ENCODE measurements around the gene PLXNA4. TPM values are rescaled to one million over a fixed set of nuclear protein-coding genes. Genes with fewer than 3 reads are reported as not detected.

Gene PLXNA4
- total RNA-seq, 1 experiment from 2014 or later: not detected

GRCh38 chr7:132158166-132158565, 418.1 kb downstream of the PLXNA4 start:
- no peaks in the 10 kb centered on the region for H3K79me2 ChIP-seq (ENCODE audit: insufficient read depth, low read length)
- DNase-seq (ENCODE audit: low read depth, low spot score) (no peak), ATAC-seq (no peak)
- H3K9me3 ChIP-seq (ENCODE audit: control insufficient read depth in 1 of 2, insufficient read depth in 1 of 2, low read depth in 1 of 2, low read length in 2 of 2): no peaks in the 10 kb centered on the region
- H3K4me1 ChIP-seq (ENCODE audit: control insufficient read depth in 1 of 2, insufficient read depth in 2 of 2, low read length in 2 of 2): no peaks in the 10 kb centered on the region
- H3K27ac ChIP-seq (ENCODE audit: low read depth, low read length): no peak overlapping the region
- H4K20me1 ChIP-seq (ENCODE audit: insufficient read depth): no peaks in the 10 kb centered on the region
- no peaks in the 10 kb centered on the region for H3K9me2 ChIP-seq (ENCODE audit: insufficient read depth)
- no peaks in the 10 kb centered on the region for H3K36me3 ChIP-seq (ENCODE audit: control insufficient read depth in 1 of 2, insufficient read depth in 2 of 2, low read length in 2 of 2)
- no peak for TF ChIP-seq JUND (IDR thresholded peaks at IDR 0.05)
- TF ChIP-seq, protein P1, sequence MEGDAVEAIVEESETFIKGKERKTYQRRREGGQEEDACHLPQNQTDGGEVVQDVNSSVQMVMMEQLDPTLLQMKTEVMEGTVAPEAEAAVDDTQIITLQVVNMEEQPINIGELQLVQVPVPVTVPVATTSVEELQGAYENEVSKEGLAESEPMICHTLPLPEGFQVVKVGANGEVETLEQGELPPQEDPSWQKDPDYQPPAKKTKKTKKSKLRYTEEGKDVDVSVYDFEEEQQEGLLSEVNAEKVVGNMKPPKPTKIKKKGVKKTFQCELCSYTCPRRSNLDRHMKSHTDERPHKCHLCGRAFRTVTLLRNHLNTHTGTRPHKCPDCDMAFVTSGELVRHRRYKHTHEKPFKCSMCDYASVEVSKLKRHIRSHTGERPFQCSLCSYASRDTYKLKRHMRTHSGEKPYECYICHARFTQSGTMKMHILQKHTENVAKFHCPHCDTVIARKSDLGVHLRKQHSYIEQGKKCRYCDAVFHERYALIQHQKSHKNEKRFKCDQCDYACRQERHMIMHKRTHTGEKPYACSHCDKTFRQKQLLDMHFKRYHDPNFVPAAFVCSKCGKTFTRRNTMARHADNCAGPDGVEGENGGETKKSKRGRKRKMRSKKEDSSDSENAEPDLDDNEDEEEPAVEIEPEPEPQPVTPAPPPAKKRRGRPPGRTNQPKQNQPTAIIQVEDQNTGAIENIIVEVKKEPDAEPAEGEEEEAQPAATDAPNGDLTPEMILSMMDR (IDR thresholded peaks at IDR 0.05 in 2 of 3, conservative IDR thresholded peaks at IDR 0.05 in 1 of 3; ENCODE audit: borderline replicate concordance in 1 of 3, insufficient read depth in 1 of 3, low read depth in 2 of 3, low read length in 2 of 3): no peak
- TF ChIP-seq FOSL1 (IDR thresholded peaks at IDR 0.05; ENCODE audit: low read depth): no peak
- no peak for TF ChIP-seq POLR2AphosphoS5 (IDR thresholded peaks at IDR 0.05; ENCODE audit: low read depth, low read length)
- no peak overlapping the region for H3K9ac ChIP-seq (ENCODE audit: low read length)
- H2AFZ ChIP-seq (ENCODE audit: low read depth, low read length, poor library complexity, severe bottlenecking): no peak overlapping the region
- no peak overlapping the region for H3K4me2 ChIP-seq (ENCODE audit: low read length)
- H3K4me3 ChIP-seq (replicated peaks in 1 of 2; ENCODE audit: low read depth in 1 of 2, low read length in 2 of 2): no peak overlapping the region
- ChIA-PET CTCF (interaction anchor here (1.0 kb wide), 1 partner anchor 213 kb away, joined by 4 read pairs; no protein-coding TSS in a partner anchor), RAD21 (ENCODE audit: low non-redundant PET in 1 of 2, low total read pairs in 2 of 2, uncharacterized antibody in 2 of 2, unreplicated experiment in 2 of 2) (no interaction called here), POLR2A (no interaction called here)
- intact Hi-C loops (cut with micrococcal nuclease): loop anchor here (10.0 kb wide), 1 partner anchor 303 kb away; no protein-coding TSS in a partner anchor
- BruUV-seq (replicated peaks): no TSS peak
- peaks cover 67% of the 10 kb centered on the region for H3K27me3 ChIP-seq (ENCODE audit: insufficient read depth, low read length)

DNA sequence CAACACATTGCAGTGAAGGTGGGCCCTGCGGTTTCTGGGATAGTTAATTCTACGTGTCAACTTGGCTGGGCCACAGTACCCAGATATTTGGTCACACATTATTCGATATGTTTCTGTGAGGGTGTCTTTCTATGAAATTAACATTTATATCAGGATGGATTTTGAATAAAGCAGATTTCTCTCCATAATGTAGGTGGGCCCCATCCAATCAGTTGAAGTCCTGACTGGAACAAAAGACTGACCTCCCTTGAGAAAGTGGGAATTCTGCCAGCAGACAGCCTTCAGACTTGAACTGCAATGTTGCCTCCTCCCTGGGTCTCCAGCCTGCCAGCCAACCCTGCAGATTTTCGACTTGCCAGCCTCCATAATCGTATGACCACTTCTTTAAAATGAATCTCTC, 420.6 kb downstream of the PLXNA4 start:
- Histone ChIP-seq H4K20me1 (ENCODE audit: insufficient read depth) (no peaks in the 10 kb centered on the region), H3K9ac (ENCODE audit: low read length) (no peak overlapping the region), H3K4me1 (ENCODE audit: control insufficient read depth in 1 of 2, insufficient read depth in 2 of 2, low read length in 2 of 2) (no peaks in the 10 kb centered on the region), H3K4me3 (replicated peaks in 1 of 2; ENCODE audit: low read depth in 1 of 2, low read length in 2 of 2) (no peak overlapping the region), H3K79me2 (ENCODE audit: insufficient read depth, low read length) (no peaks in the 10 kb centered on the region), H3K27ac (ENCODE audit: low read depth, low read length) (no peak overlapping the region), H3K27me3 (ENCODE audit: insufficient read depth, low read length) (peaks cover 65% of the 10 kb centered on the region), H3K9me2 (ENCODE audit: insufficient read depth) (no peaks in the 10 kb centered on the region), H3K4me2 (ENCODE audit: low read length) (no peak overlapping the region), H3K36me3 (ENCODE audit: control insufficient read depth in 1 of 2, insufficient read depth in 2 of 2, low read length in 2 of 2) (no peaks in the 10 kb centered on the region), H3K9me3 (ENCODE audit: control insufficient read depth in 1 of 2, insufficient read depth in 1 of 2, low read depth in 1 of 2, low read length in 2 of 2) (no peaks in the 10 kb centered on the region), H2AFZ (ENCODE audit: low read depth, low read length, poor library complexity, severe bottlenecking) (no peak overlapping the region)
- CTCF ChIA-PET: no interaction called here
- POLR2A ChIA-PET: no interaction called here
- DNase-seq (ENCODE audit: low read depth, low spot score): no peak
- ATAC-seq: no peak
- RAD21 ChIA-PET (ENCODE audit: low non-redundant PET in 1 of 2, low total read pairs in 2 of 2, uncharacterized antibody in 2 of 2, unreplicated experiment in 2 of 2): no interaction called here
- TF ChIP-seq POLR2AphosphoS5 (IDR thresholded peaks at IDR 0.05; ENCODE audit: low read depth, low read length) (no peak), SIN3A (IDR thresholded peaks at IDR 0.05; ENCODE audit: low read depth) (no peak), REST (IDR thresholded peaks at IDR 0.05; ENCODE audit: low read depth) (no peak), CEBPB (IDR thresholded peaks at IDR 0.05; ENCODE audit: low read depth) (no peak), ELF1 (IDR thresholded peaks at IDR 0.05; ENCODE audit: borderline replicate concordance, low read depth) (no peak), RAD21 (IDR thresholded peaks at IDR 0.05; ENCODE audit: low read depth) (no peak)
- intact Hi-C loops (cut with micrococcal nuclease): loop anchor here (2.0 to 10.0 kb wide), 2 partner anchors 211 to 301 kb away; no protein-coding TSS in a partner anchor
- BruUV-seq (replicated peaks): no TSS peak
